ENCODE results near the gene RABL6.

DNA sequence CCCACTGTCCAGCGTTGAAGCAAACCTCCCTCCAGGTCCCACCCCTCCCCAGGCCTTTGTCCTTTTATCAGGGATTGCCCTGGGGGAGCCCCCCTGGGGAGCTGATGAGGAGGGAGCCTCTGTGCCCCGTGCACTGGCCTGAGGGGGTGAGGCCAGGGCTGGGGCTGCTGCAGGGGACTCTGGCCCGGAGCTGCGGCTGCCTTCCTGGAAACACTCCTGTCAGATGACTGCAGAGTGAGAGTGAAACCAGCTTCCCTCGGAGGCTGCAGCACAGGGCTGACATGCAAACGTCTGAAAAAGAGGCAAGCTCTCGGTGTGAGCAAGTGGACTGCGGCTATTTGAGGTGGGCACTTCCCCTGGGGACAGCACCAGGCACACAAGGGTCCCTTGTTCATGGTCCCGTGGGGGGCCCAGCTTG is 74.0 kb downstream of the RABL6 start:
- TF ChIP-seq, protein P1, sequence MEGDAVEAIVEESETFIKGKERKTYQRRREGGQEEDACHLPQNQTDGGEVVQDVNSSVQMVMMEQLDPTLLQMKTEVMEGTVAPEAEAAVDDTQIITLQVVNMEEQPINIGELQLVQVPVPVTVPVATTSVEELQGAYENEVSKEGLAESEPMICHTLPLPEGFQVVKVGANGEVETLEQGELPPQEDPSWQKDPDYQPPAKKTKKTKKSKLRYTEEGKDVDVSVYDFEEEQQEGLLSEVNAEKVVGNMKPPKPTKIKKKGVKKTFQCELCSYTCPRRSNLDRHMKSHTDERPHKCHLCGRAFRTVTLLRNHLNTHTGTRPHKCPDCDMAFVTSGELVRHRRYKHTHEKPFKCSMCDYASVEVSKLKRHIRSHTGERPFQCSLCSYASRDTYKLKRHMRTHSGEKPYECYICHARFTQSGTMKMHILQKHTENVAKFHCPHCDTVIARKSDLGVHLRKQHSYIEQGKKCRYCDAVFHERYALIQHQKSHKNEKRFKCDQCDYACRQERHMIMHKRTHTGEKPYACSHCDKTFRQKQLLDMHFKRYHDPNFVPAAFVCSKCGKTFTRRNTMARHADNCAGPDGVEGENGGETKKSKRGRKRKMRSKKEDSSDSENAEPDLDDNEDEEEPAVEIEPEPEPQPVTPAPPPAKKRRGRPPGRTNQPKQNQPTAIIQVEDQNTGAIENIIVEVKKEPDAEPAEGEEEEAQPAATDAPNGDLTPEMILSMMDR (IDR thresholded peaks at IDR 0.05), result no peak
- TF ChIP-seq POLR2A (IDR thresholded peaks at IDR 0.05), result no peak

Measured in uterus (tissue), 2 donors.